Stromal cell of bone marrow (primary cell): ENCODE results near the gene SAA1.
A peak's percentile ranks its signal among the peaks of the same experiment; 100 is the strongest.

Experiments
- DNase-seq: peaks from one replicate; pipeline ENCODE4 v3.0.0-alpha.2; 2012; ENCODE audit warnings: low read depth

The SAA1 gene

DNA sequence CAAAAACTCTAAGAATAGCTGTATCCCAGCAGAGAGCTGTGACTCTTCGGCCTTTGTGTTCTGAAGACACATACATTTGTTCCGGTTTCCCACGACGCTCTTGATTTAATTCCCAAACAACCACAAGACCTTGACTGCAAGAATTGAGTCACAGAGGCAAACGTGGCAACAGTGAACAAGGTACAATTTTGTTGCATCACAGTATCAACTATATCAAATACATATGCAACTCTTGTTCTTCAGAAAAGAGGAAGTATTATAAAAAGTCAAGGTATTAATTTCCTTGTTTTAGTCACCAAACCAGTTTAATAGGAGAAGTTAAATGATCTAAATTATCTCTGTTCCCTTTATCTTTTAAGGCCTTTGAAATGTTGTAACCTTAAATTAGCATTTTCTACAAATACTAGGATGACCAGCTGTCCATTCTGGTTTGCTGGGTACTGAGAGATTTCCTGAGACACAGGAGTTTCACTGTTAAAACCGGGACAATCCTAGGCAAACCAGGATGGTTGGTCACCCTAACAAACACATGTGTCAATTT is 44.8 kb downstream of the SAA1 start:
- DNase-seq: no peak

DNA sequence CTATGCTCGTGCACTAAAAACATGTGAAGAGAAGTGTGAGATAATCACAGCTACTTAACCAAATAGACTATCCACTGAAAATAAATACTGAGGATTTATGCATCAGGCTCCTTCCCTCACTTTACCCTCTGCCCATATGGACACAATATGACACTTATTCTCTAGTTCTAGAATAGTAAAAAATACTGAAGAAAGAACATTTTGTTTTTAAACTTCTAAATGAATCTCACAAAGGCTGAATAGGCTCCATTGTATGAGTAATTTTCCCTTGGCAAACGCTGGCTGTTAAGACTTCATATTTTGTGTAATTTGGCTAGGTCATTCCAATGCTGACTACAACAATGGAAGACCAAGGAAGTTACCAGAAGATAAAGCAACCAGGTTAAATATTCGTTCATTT is 45.9 kb downstream of the SAA1 start:
- peak; percentile 54 for DNase-seq

- DNase-seq: peak; percentile 9
Measured at GRCh38 chr11:18312663-18313420, 46.8 kb downstream of the SAA1 start.

GRCh38 chr11:18313965-18314763 is 48.1 kb downstream of the SAA1 start:
- no peak for DNase-seq

DNA sequence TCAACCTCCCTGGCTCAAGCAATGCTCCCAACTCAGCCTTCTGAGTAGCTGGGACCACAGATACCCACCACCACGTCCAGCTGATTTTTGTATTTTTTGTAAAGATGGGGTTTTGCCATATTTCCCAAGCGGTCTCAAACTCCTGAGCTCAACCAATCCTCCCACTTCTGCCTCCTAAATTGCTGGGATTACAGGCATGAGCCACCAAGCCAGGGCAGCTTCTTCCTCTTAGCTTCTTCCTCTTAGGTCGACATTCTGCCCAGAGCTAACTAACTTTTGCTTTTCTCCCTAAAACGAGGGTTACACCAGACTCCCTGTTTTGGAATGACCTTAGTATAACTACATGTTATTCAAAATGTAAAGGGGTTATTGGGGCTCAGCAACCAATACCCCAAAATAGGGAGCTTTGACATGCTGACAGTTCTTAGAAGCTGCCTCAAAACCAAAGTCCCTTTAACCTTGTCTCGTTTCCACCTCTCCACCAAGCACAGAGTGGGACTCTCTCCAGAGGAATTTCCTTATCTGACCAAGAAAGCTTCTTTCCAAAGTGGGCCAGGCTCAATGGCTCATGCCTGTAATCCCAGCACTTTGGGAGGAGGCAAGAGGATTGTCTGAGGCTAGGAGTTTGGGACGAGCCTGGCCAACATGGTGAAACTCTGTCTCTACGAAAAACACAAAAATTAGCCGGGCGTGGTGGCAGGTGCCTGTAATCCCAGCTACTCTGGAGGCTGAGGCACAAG is 48.9 kb downstream of the SAA1 start:
- DNase-seq: no peak

- no peak for DNase-seq
Measured at GRCh38 chr11:18315893-18316292, 49.8 kb downstream of the SAA1 start.

DNA sequence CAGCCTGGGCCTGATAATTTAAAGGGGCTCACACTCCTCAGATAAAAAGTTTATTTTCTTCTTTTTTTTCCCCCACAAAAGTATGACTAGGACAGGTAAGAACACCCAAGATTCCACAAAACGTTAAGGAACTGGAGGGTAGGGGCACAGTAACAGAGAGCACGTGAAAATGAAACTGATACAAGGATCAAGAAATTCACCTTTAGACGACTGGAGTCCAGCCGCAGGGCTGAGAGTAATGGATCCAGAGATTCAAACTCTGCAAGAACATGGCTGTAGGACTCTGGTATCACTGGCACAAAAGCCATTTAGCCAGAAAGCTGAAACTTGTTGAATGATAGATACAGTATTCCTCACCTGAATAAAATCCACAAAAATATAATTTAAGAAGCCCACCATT is 51.5 kb downstream of the SAA1 start:
- no peak for DNase-seq
